Hepatocyte (in vitro differentiated cells): ENCODE measurements around the gene ZSWIM1. TPM values are rescaled to one million over a fixed set of nuclear protein-coding genes. Genes with fewer than 3 reads are reported as not detected.

ENCODE experiments used
- DNase-seq: peaks from one replicate; pipeline ENCODE4 v3.0.0-alpha.2; 2016; ENCODE audit warnings: low spot score
- H2AFZ ChIP-seq: fragments of 200-600 bp; sonication (generic); 2 replicates; pipeline ENCODE4 v1.6.0; 2016; ENCODE audit warnings: antibody characterized with exemption, mild to moderate bottlenecking
- H3K27ac ChIP-seq: fragments of 200-600 bp; sonication (generic); 2 replicates; pipeline ENCODE4 v1.5.1; 2016; ENCODE audit warnings: mild to moderate bottlenecking
- H3K27me3 ChIP-seq: fragments of 200-600 bp; sonication (generic); 2 replicates; pipeline ENCODE4 v1.6.1; 2016
- H3K36me3 ChIP-seq: fragments of 200-600 bp; sonication (generic); replicated peaks from 2 replicates; pipeline ENCODE4 v1.5.1; 2016; ENCODE audit warnings: low read depth; ENCODE audit not compliant: insufficient read depth
- H3K4me1 ChIP-seq: fragments of 200-600 bp; sonication (generic); 2 replicates; pipeline ENCODE4 v1.5.1; 2016; ENCODE audit warnings: mild to moderate bottlenecking, moderate library complexity; ENCODE audit not compliant: insufficient read depth
- H3K4me2 ChIP-seq: fragments of 200-600 bp; sonication (generic); 2 replicates; pipeline ENCODE4 v1.6.0; 2016
- H3K4me3 ChIP-seq: fragments of 200-600 bp; sonication (generic); 2 replicates; pipeline ENCODE4 v1.5.1; 2016; ENCODE audit warnings: mild to moderate bottlenecking
- H3K79me2 ChIP-seq: fragments of 200-600 bp; sonication (generic); 2 replicates; pipeline ENCODE4 v1.6.0; 2017; ENCODE audit warnings: mild to moderate bottlenecking
- H3K9me2 ChIP-seq: fragments of 200-600 bp; sonication (generic); replicated peaks from 2 replicates; pipeline ENCODE4 v1.6.0; 2017; ENCODE audit warnings: mild to moderate bottlenecking; ENCODE audit not compliant: insufficient read depth
- H3K9me3 ChIP-seq: fragments of 200-600 bp; sonication (generic); 2 replicates; pipeline ENCODE4 v1.5.1; 2016; ENCODE audit warnings: low read depth, mild to moderate bottlenecking
- H4K20me1 ChIP-seq: fragments of 200-600 bp; sonication (generic); 2 replicates; pipeline ENCODE4 v1.6.0; 2016; ENCODE audit warnings: mild to moderate bottlenecking; ENCODE audit not compliant: insufficient read depth, poor library complexity, severe bottlenecking
- EZH2 ChIP-seq: fragments of 200-600 bp; sonication (generic); IDR thresholded peaks from 2 replicates; pipeline ENCODE4 v1.6.1; 2016; ENCODE audit warnings: antibody characterized with exemption, mild to moderate bottlenecking, borderline replicate concordance
- EZH2phosphoT487 ChIP-seq: fragments of 200-600 bp; sonication (generic); IDR thresholded peaks from one replicate; pipeline ENCODE4 v1.6.1; 2018; ENCODE audit warnings: antibody characterized with exemption, mild to moderate bottlenecking, low read depth, moderate library complexity; ENCODE audit not compliant: unreplicated experiment, severe bottlenecking
- WGBS: methylation state at CpG from one replicate; pipeline ENCODE4 v1.1.6; 2016; ENCODE audit warnings: low lambda C conversion rate; ENCODE audit errors: missing lambda C conversion rate; 5-methylcytosine and 5-hydroxymethylcytosine counted together
- polyA plus RNA-seq: library from polyadenylated mRNA; unstranded; fragments of >200 nt; fragmentation: Nextera tagmentation; extraction: Ambion mirVana; gene quantifications from 2 replicates; pipeline ENCODE4 v1.2.1, GENCODE V29; 2016
- total RNA-seq: library from RNA; depleted of rRNA; stranded (reverse); fragments of >200 nt; gene quantifications from 2 replicates; pipeline ENCODE4 v1.2.3, GENCODE V29; 2014
- TF ChIP-seq, protein P1 (sequence below): fragments of 200-600 bp; sonication (generic); IDR thresholded peaks from 2 replicates; pipeline ENCODE4 v1.5.1; 2016; ENCODE audit warnings: antibody characterized with exemption, mild to moderate bottlenecking; ENCODE audit not compliant: poor library complexity

The ZSWIM1 gene
- total and polyA plus RNA-seq, 2 experiments from 2014 or later: 5.0 to 6.4 TPM

DNA sequence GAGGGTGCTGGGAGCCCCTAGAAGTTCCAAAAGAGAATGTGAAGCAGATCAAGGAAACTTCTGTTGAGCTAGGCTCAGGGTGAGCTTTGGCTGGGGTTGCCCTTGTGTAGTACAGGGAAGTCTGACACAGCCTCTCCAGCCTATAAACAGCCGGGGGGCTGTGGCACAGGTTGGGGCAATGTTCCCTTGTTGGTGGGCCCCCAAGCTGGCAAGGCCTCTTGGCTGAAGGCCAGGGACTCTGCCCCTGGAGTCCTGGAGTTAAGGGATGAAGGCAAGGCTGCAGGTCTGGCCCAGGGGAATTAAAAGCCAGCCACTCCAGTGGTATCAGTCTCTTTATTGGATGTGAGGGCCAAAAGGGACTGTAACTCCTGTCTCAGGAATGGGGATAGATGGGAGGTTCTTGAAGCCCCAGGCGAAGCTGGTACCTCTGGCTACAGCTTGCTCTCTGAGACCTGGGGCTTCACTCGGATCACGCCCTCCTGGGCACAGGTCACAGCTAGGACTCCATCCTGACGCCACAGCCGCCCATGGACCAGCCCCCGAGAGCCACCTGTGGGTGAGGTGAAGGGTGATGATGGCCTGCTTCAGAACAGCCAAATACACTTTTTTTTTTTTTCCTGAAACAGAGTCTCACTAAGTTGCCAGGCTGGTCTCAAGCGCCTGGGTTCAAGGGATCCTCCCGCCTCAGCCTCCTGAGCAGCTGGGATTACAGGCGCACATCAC lies 39.5 kb upstream of the ZSWIM1 start:
- Histone ChIP-seq H3K27me3 (no peaks in the 10 kb centered on the region), H3K4me1 (peaks cover 3% of the 10 kb centered on the region), H3K27ac (no peak overlapping the region), H4K20me1 (no peaks in the 10 kb centered on the region), H3K4me3 (no peak overlapping the region), H3K9me3 (no peaks in the 10 kb centered on the region), H2AFZ (no peak overlapping the region), H3K36me3 (no peaks in the 10 kb centered on the region), H3K79me2 (peaks cover 4% of the 10 kb centered on the region), H3K4me2 (no peak overlapping the region), H3K9me2 (no peaks in the 10 kb centered on the region)
- no peak for DNase-seq
- TF ChIP-seq, protein P1, sequence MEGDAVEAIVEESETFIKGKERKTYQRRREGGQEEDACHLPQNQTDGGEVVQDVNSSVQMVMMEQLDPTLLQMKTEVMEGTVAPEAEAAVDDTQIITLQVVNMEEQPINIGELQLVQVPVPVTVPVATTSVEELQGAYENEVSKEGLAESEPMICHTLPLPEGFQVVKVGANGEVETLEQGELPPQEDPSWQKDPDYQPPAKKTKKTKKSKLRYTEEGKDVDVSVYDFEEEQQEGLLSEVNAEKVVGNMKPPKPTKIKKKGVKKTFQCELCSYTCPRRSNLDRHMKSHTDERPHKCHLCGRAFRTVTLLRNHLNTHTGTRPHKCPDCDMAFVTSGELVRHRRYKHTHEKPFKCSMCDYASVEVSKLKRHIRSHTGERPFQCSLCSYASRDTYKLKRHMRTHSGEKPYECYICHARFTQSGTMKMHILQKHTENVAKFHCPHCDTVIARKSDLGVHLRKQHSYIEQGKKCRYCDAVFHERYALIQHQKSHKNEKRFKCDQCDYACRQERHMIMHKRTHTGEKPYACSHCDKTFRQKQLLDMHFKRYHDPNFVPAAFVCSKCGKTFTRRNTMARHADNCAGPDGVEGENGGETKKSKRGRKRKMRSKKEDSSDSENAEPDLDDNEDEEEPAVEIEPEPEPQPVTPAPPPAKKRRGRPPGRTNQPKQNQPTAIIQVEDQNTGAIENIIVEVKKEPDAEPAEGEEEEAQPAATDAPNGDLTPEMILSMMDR: no peak
- TF ChIP-seq EZH2 (no peak), EZH2phosphoT487 (no peak)
- 94% methylated on average over 10 of the region's 10 CpGs for WGBS

DNA sequence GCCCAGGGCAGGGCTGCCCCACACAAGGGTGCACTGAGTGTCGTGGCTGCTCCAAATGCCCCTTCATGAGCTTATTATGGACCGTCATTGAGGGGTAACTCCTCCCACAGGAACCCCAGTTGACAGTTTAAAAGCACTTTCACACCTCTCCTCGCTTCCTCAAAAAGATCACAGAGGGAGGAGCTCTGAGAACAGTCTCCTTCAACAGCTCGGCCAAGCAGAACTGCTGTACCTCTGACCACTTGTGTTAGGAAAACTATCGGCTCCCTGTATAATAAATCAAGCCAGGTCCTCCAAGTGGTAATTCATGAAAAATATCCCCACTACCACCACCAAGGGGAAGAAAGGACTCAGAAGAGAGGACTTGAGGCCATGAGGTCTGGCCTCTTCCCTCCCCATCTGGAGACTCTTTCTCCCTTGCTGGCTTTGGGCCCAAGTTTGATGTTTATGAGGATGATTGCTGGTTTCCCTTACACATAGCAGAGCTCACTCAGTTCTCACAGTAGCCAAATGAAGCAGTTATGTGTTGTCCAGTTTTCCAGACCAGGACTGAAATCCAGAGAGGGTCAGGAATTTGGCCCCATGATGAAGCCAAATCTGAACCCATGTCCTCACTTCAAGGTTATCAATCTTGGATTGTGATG lies 38.7 kb upstream of the ZSWIM1 start:
- H3K4me2 ChIP-seq: no peak overlapping the region
- no peak overlapping the region for H3K4me3 ChIP-seq
- no peak overlapping the region for H3K27ac ChIP-seq
- WGBS: 85% methylated on average over 5 of the region's 5 CpGs
- no peaks in the 10 kb centered on the region for H3K36me3 ChIP-seq
- peaks cover 4% of the 10 kb centered on the region for H3K79me2 ChIP-seq
- no peaks in the 10 kb centered on the region for H3K27me3 ChIP-seq
- H2AFZ ChIP-seq: no peak overlapping the region
- H3K9me2 ChIP-seq: no peaks in the 10 kb centered on the region
- no peak for DNase-seq
- no peaks in the 10 kb centered on the region for H3K4me1 ChIP-seq
- H3K9me3 ChIP-seq: no peaks in the 10 kb centered on the region
- no peaks in the 10 kb centered on the region for H4K20me1 ChIP-seq
- TF ChIP-seq EZH2phosphoT487: no peak
- TF ChIP-seq, protein P1: no peak
- no peak for TF ChIP-seq EZH2

DNA sequence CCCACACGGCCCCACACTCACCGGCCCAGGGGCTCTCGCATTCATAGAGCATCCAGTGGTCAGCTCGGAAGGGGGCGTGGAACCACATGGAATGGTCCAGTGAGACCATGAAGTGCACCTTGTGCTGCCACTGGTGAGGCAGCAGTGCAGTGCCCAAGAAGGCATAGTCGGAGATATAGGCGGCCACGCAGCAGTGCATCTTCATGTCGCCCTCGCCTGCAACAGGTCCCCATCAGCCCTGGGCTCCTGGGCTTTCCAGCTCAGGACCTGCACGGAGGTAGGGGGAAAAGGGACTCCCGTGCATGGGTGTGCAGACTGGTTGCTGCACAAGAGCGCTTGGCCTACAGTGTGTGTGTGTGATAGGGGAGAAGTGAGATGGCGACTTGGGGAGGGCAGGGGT lies 37.5 kb upstream of the ZSWIM1 start:
- Histone ChIP-seq H3K79me2 (peaks cover under 1% of the 10 kb centered on the region), H4K20me1 (no peaks in the 10 kb centered on the region), H3K9me3 (no peaks in the 10 kb centered on the region), H3K4me1 (no peaks in the 10 kb centered on the region), H3K27me3 (no peaks in the 10 kb centered on the region), H2AFZ (no peak overlapping the region), H3K4me3 (no peak overlapping the region), H3K9me2 (no peaks in the 10 kb centered on the region), H3K27ac (no peak overlapping the region), H3K36me3 (no peaks in the 10 kb centered on the region), H3K4me2 (no peak overlapping the region)
- DNase-seq: no peak
- TF ChIP-seq, protein P1: no peak
- no peak for TF ChIP-seq EZH2phosphoT487
- no peak for TF ChIP-seq EZH2
- WGBS: 92% methylated on average over 14 of the region's 14 CpGs
